ENCODE data around the gene RNF121.

Gene RNF121

DNA sequence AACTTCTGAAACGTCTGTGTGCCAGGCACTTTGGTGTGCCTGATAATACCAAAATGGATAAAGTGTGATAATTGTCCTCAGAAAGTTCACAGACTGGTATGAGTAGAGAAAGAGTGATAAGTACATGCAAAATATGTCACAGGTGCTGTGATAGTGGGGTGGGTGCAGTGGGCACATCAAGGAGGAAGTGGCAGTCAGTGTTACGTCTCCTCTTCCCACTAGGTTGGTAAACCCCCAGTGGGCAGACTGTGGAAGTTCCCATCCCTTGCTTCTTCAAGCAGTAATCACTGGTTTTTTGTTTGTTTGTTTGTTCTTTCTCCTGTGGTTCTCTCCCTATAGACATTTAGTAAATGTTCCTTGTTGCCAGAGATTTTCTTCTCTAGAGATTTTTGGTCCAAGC lies 5.4 kb downstream of the RNF121 start:
- DNase-seq (ENCODE audit: low read depth in 2 of 3, low spot score in 1 of 3), result no peak

DNA sequence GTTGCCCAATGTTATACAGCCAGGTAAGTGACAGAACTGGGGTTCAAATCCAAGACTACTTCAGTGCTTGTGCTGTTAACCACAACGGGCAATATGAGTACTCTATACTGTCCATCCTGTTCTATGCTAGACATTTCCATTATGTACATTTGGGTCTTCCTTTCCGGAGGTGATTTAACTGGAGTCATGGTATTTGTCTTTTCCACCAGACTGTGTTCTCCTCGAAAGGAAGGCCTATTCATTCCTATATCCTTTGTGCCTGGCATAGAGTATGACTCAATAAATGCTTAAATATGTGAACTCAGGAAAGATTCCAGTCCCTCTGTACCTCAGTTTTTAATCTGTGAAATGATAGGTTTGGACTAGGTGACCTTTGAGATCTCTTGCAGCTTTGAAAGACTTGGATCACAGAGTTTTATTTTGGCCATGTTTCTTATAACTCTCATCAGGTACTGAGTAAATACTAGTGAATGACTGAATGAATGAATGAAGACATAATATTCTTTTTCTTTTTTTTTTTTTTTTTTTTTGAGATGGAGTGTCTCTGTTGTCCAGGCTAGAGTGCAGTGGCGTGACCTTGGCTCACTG lies 6.6 kb downstream of the RNF121 start:
- DNase-seq (ENCODE audit: low read depth in 2 of 3, low spot score in 1 of 3), result no peak

DNA sequence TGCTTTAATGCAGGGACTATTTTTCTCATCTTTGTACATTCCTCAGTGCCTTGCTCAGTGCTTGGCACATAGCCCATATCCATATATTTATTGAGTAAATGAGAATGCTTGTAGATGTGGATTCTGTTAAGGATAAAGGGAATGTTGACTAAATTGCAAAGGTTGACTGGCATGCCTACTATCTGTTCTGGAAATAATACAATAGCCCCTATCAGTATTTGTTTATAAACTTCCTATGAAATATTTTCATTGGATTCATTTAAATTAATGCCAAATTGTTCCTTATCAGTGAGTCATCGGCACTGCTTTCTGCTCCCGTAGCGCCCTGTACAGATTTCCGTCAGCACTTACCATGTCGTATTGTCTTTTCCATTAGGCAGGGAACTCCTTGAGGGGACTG lies 8.0 kb downstream of the RNF121 start:
- no peak for DNase-seq (ENCODE audit: low read depth in 2 of 3, low spot score in 1 of 3)

- no peak for DNase-seq (ENCODE audit: low read depth in 2 of 3, low spot score in 1 of 3)
Measured at GRCh38 chr11:71937826-71938225, 9.0 kb downstream of the RNF121 start.

DNA sequence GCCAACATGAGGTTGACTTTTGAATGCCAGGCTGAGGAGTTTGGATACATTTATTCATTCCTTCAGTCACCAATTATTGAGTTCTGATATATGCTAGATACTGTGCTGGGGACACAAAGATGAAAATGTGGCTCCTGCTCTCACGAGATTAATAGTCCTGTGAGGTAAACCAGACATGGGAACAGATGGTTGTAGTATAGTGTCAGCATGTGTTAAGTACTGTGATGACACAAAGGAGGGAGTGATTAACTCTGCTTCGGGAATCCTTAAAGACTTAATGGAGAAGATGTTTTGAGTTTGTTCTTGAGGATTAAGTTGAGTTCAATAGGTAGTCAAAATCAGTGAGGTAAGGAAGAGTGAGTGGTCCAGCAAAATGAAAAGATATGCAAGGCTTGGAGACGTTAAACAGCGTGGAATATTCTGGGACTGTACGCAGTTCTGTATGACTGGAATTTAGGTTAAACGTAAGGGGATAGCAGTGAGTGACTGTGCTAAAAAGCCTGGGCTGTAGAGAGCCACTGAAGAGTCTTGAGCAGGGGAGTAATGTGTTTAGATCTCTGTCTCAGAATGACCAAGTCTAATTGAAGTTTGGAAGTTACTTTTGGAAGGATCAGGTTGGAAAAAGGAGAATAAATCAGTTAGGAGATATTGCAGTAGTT lies 11.8 kb downstream of the RNF121 start:
- DNase-seq (ENCODE audit: low read depth in 2 of 3, low spot score in 1 of 3), result no peak

DNA sequence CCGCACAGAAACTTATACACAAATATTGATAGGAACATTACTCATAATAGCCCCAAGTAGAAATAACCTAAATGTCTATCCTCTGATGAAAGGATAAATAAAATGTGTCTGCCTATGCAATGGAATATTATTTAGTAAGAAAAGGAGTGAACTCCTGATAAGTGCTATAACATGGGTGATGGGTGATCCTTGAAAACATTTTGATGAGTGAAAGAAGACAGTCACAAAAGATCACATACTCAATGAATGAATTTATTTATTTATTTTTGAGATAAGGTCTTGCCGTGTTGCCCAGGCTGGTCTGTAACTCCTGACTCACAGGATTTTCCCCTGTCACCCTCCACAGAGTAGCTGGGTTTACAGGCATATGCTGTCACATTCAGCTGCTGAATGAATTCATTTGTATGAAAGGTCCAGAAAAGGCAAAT lies 17.3 kb downstream of the RNF121 start:
- no peak for DNase-seq (ENCODE audit: low read depth in 2 of 3, low spot score in 1 of 3)

- DNase-seq (ENCODE audit: low read depth in 2 of 3, low spot score in 1 of 3), result no peak
Measured at GRCh38 chr11:71947498-71947897, 18.7 kb downstream of the RNF121 start.

DNA sequence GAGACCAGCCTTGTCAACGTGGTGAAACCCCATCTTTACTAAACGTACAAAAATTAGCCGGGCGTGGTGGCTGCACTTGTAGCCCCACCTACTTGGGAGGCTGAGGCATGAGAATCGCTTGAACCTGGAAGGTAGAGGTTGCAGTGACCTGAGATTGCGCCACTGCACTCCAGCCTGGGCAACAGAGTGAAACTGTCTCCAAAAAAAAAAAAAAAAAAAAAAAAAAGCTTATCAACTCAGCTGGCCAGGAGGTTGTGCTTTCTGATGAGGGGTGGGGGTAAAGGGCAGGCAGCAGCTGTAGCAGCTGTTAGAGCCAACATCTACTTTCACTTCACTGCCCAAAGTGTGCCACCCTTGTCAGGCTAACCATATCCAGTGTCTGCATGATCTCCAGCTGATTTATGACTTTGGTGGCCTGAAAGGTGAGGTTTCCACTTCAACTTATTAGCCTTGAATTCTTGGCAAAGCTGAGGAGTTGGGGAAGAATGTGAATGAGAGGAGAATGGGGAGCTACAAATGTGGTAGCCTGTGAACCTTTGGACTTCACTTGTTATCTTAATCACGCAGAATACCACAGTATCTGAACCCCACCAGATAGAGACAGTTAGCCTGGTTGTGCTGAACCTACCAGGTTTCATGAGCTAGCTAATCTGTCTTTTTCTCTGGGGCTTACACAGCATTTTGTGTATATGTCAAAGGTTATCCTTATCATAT lies 19.6 kb downstream of the RNF121 start:
- DNase-seq (ENCODE audit: low read depth in 2 of 3, low spot score in 1 of 3), result no peak

DNA sequence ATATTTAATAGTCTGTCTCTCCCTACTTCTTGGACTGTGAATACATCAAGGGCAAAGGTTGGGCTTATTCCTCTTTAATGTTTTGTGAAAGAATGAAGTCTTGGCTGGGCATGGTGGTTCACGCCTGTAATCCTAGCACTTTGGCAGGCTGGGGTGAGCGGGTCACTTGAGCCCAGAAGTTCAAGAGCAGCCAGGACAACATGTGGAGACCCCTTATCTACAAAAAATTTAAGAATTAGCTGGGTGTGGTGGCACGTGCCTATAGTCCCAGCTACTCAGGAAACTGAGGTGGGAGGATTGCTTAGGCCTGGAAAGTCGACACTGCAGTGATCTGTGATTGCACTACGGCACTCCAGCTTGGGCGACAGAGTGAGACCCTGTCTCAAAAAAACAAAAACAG lies 20.2 kb downstream of the RNF121 start:
- DNase-seq (ENCODE audit: low read depth in 2 of 3, low spot score in 1 of 3), result no peak

- no peak for DNase-seq (ENCODE audit: low read depth in 2 of 3, low spot score in 1 of 3)
Measured at GRCh38 chr11:71951741-71952310, 23.0 kb downstream of the RNF121 start.

DNA sequence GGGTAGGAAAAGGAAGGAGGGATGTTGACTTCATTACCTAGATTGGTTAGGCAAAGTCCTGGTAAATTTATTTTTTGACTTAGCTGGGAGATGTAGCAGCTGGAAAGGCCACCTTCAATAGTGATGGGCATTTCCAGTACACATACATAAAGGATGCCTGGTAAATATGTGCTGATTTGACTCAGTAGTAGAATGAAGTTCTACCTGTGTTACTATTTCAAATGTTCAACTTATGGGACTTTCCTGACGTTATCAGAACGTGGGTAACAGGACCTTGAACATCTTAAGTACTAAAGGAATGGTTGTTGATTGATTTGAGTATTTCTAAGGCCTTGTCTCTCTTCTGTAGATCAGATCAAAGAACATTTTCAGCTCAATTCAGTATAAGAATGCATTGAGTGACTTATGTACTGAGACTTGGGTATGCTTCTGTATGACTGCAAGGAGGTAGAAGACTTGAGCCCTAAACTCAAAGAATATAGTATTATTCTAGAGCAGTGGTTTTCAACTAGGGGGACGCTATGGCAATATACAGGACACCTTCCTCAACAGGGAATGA lies 27.1 kb downstream of the RNF121 start:
- DNase-seq (ENCODE audit: low read depth in 2 of 3, low spot score in 1 of 3), result no peak

DNA sequence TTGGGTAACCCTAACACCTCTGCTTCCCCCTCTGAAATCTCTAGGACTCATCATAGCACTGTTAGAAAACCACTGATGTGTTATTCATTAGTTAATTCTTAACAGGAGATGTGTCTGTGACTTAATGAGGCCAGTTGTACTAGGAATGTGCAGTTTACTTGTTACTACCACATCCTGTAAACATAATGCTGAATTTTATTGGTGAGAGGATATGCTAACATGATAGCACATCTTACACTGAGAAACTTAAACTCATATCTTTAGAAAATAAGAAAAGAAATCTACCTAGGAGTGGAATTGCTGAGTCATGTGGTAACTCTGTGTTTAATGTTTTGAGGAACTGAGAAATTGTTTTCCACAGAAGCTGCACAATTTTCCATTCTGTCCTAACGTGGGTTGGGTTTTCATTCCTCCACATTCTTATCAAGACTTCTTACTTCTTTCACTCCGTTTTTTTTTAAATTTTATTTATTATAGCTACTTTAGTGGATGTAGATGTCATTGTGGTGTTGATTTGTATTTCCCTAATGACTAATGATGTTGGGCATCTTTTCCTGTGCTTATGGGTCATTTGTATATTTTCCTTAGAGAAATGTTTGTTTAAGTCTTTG lies 33.7 kb downstream of the RNF121 start:
- peak in 1 of 3 donors; percentile 7 for DNase-seq (ENCODE audit: low read depth in 2 of 3, low spot score in 1 of 3)

DNA sequence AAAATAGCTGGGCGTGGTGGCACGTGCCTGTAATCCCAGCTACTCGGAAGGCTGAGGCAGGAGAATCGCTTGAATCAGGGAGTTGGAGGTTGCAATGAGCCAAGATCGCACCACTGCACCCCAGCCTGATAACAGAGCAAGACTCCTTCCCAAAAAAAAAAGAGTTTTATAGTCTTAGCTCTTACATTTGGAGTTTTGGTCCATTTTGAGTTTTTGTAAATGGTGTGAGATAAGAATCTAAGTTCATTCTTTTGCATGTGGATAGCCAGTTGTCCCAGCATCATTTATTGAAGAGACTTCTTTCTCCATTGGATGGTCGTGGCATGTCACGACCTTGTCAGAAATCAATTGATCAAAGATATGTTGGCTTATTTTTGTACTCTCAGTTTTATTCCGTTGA lies 34.6 kb downstream of the RNF121 start:
- DNase-seq (ENCODE audit: low read depth in 2 of 3, low spot score in 1 of 3), result no peak

DNA sequence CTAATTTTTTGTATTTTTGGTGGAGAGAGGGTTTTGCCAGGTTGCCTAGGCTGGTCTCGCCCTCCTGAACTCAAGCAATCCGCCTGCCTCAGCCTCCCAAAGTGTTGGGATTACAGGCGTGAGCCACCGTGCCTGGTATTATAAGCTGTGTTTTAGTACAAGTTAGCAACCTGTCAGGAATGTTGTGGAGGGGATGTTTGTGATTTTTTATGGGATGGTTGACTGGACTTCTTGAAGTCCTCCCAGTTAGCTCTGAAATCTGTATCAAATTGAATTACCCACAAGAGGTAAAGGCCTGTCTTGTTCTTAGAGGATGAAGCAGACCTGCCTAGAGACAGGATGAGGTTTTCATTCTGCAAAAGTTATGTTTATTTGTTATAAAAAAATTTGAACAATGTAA lies 35.8 kb downstream of the RNF121 start:
- DNase-seq (ENCODE audit: low read depth in 2 of 3, low spot score in 1 of 3), result no peak

- no peak for DNase-seq (ENCODE audit: low read depth in 2 of 3, low spot score in 1 of 3)
Measured at GRCh38 chr11:71971680-71972079, 42.8 kb downstream of the RNF121 start.

DNA sequence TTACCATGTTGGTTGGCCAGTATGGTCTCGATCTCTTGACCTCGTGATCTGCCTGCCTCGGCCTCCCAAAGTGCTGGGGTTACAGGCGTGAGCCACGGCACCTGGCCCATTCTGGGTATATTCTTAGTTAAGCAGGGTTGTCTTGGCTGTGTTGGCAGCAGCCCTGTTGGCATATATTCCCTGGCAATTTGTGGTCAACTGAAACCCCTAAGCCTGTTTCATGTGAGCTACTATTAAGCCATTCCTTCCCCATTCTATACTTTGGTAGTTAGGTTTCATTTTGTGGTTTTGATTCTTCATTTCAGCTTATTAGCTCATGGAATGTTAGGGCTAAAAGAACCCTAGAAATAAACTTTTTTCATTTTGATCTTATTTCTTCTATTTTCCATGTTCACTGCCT lies 47.7 kb downstream of the RNF121 start:
- no peak for DNase-seq (ENCODE audit: low read depth in 2 of 3, low spot score in 1 of 3)

- no peak for DNase-seq (ENCODE audit: low read depth in 2 of 3, low spot score in 1 of 3)
Measured at GRCh38 chr11:71977090-71977489, 48.2 kb downstream of the RNF121 start.

- peak in 2 of 3 donors; percentile 11 to 59 for DNase-seq (ENCODE audit: low read depth in 2 of 3, low spot score in 1 of 3)
Measured at GRCh38 chr11:71977743-71978418, 49.0 kb downstream of the RNF121 start.

GRCh38 chr11:71979094-71979493 lies 50.2 kb downstream of the RNF121 start:
- DNase-seq (ENCODE audit: low read depth in 2 of 3, low spot score in 1 of 3), result no peak

DNA sequence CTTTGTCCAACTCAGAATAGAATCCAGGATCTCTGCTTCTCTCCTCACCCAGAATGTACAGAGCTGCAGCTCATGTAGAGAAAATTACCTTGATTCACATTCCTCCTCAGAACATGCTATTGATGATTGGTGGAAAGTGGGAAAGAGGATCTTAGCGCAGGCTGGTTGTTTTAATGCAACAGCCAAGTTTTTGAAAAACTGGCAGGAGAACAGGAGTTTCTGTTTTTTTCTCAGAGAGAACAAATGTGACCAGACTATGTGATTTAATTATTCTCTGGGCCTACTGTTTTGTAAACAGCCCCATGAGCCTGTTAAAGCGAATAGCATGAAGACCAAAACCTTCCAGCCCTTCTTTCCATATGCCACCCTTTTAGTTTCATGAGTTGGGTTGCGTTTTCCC lies 50.8 kb downstream of the RNF121 start:
- DNase-seq (ENCODE audit: low read depth in 2 of 3, low spot score in 1 of 3), result no peak

DNA sequence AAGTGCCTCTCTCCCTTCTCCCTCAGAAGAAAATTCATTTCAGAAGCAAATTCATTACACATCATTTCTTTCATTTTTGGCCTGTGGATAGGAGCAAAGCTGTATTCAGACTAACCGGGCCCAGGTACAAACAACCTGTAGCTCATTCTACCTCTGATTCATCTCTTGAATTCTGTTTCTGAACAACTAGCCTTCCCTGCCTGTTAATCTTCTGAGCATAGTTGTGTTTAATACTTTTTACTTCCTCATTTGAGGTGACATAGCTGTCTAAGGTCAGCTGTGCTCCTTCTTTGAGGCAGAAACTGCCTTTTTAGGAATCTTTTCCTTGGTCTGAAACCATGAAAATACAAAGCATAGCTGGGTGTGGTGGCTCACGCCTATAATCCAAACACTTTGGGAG lies 57.3 kb downstream of the RNF121 start:
- no peak for DNase-seq (ENCODE audit: low read depth in 2 of 3, low spot score in 1 of 3)

All from stimulated activated CD4-positive, alpha-beta T cell treated with anti-CD3 and anti-CD28 coated beads, Interleukin-12 subunit alpha, Interleukin-12 subunit beta, amount 100 ng/mL, for 48 hours (primary cell).